OCI-LY3 (cell line): ENCODE results near the gene LAMA3.

Source experiments
- CTCF ChIP-seq: fragments of 200-600, 300-600 bp; sonication (generic); IDR thresholded peaks from 2 replicates; pipeline ENCODE4 v1.5.1; 2014; ENCODE audit warnings: antibody characterized with exemption, low read length, low read depth
- EZH2phosphoT487 ChIP-seq: fragments of 200-600 bp; shearing (Covaris generic); IDR thresholded peaks from 2 replicates; pipeline ENCODE4 v1.6.1; 2018; ENCODE audit warnings: antibody characterized with exemption, mixed run types, low read depth

GRCh38 chr18:23718243-23718720 is 29.0 kb downstream of the LAMA3 start:
- TF ChIP-seq CTCF (no peak), EZH2phosphoT487 (no peak)
